Upper lobe of right lung (tissue), 1 donor: ENCODE results near the gene HP1BP3. TPM values are rescaled to one million over a fixed set of nuclear protein-coding genes. Genes with fewer than 3 reads are reported as not detected.

ENCODE experiments used
- ATAC-seq: fragments of 200-7000 bp; cut with Tn5 transposase; one replicate; pipeline ENCODE4 v1.9.1; 2020; ENCODE audit warnings: mild to moderate bottlenecking, moderate library complexity
- DNase-seq: peaks from one replicate; pipeline ENCODE4 v3.0.0-alpha.2; 2020
- H3K27ac ChIP-seq: fragments of 200-600 bp; one replicate; pipeline ENCODE4 v1.8.0; 2022
- H3K27me3 ChIP-seq: fragments of 200-600 bp; one replicate; pipeline ENCODE4 v1.8.0; 2022; ENCODE audit warnings: mild to moderate bottlenecking
- H3K36me3 ChIP-seq: fragments of 200-600 bp; one replicate; pipeline ENCODE4 v1.8.0; 2022
- H3K4me1 ChIP-seq: fragments of 200-600 bp; one replicate; pipeline ENCODE4 v1.8.0; 2022
- H3K4me3 ChIP-seq: fragments of 200-600 bp; one replicate; pipeline ENCODE4 v1.8.0; 2022; ENCODE audit warnings: mild to moderate bottlenecking
- H3K9me3 ChIP-seq: fragments of 200-600 bp; one replicate; pipeline ENCODE4 v1.8.0; 2022
- intact Hi-C: fragments of 100-400 bp; cut with DNase I; formaldehyde crosslinking; loops from one replicate; pipeline ENCODE4 v1.11.0; 2022
- total RNA-seq: library from RNA; stranded (reverse); fragmentation: NEBNext Ultra II Directional; extraction: Animal tissue kit (Norgen Biotek cat#: 25700); gene quantifications from one replicate; pipeline ENCODE4 v1.2.1, GENCODE V29; 2021
- TF ChIP-seq, protein P1 (sequence below): fragments of 200-600 bp; IDR thresholded peaks from one replicate; pipeline ENCODE4 v1.8.0; 2022; ENCODE audit warnings: antibody characterized with exemption
- donor health status: DM: no; HTN: yes; CAD: no; lungs with severe emphysema.

HP1BP3 gene
- total RNA-seq, 1 donor from 2014 or later = 249 TPM

DNA sequence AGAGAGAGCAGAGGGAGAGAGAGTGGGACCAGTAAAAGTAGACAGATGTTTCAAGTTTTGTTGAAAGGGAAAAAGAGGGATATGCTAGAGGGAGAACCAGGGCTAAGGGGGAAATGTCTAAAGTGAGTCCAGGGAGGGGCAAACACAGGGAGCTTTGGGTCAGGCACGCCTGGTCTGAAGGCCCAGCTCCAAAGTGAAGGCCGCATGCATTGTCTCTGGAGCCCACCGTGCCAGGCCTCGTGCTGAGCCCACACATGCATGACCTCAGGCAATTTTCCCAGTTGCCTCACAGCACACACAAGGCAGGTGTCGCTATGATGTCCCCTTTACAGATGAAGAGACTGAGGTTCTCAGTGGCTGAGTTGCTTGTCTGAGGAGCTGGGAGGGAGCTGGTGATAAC, 85.3 kb downstream of the HP1BP3 start:
- no peak for ATAC-seq
- no peak for DNase-seq
- Histone ChIP-seq H3K9me3 (no peaks in the 10 kb centered on the region), H3K27me3 (no peaks in the 10 kb centered on the region), H3K4me3 (no peak overlapping the region), H3K27ac (no peak overlapping the region), H3K4me1 (no peaks in the 10 kb centered on the region), H3K36me3 (no peaks in the 10 kb centered on the region)
- intact Hi-C loops = no loop called here
- TF ChIP-seq, protein P1, sequence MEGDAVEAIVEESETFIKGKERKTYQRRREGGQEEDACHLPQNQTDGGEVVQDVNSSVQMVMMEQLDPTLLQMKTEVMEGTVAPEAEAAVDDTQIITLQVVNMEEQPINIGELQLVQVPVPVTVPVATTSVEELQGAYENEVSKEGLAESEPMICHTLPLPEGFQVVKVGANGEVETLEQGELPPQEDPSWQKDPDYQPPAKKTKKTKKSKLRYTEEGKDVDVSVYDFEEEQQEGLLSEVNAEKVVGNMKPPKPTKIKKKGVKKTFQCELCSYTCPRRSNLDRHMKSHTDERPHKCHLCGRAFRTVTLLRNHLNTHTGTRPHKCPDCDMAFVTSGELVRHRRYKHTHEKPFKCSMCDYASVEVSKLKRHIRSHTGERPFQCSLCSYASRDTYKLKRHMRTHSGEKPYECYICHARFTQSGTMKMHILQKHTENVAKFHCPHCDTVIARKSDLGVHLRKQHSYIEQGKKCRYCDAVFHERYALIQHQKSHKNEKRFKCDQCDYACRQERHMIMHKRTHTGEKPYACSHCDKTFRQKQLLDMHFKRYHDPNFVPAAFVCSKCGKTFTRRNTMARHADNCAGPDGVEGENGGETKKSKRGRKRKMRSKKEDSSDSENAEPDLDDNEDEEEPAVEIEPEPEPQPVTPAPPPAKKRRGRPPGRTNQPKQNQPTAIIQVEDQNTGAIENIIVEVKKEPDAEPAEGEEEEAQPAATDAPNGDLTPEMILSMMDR = no peak

DNA sequence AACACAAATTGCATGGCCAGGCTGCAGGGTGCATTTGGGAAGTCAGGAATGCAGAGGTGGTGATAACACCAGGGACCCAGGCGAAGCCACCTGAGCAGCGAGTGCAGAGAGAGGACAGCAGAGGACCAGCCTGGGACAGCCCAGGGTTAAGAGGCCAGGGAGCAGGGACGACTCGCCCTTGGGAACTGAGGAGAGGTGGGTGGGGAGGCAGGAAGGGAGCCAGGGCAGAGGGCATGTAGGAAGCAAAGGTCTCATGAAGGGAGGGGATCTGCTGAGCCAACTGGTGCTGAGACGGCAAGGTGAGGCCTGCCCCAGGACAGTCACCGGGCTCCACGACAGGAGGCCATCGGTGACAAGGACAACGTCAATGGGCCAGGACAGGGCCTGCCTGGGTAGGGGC, 85.7 kb downstream of the HP1BP3 start:
- intact Hi-C loops = no loop called here
- no peaks in the 10 kb centered on the region for H3K27me3 ChIP-seq
- DNase-seq (no peak), ATAC-seq (no peak)
- H3K9me3 ChIP-seq = no peaks in the 10 kb centered on the region
- no peaks in the 10 kb centered on the region for H3K36me3 ChIP-seq
- TF ChIP-seq, protein P1 = no peak
- no peaks in the 10 kb centered on the region for H3K4me1 ChIP-seq
- no peak overlapping the region for H3K27ac ChIP-seq
- no peak overlapping the region for H3K4me3 ChIP-seq

DNA sequence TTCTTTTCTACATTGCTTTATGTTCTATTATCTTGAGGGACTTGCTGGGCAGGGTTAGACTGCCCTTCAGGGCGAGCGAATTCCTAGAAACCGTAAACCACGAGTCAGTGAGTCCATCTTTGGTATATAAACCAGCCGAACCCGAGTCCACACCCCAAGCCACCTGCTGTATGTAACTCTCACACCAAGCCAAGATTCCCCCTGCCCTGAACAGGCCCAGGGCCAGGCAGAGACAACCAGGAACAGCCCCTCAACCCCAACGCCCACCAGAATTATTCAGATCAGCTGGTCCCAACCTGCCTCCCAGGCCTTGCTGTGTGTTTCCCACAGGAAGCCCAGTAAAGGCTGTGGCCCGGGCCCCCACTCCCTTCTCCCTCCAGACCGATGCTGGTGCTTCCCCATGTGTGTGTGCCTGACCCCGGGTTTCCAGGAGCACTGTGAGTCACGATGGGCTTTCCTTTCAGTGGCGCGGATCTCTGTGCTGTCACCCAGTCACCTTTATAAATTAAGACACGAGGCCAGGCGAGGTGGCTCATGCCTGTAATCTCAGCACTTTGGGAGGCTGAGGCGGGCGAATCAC, 86.4 kb downstream of the HP1BP3 start:
- Histone ChIP-seq H3K4me3 (no peak overlapping the region), H3K27me3 (no peaks in the 10 kb centered on the region), H3K27ac (no peak overlapping the region), H3K36me3 (no peaks in the 10 kb centered on the region), H3K9me3 (no peaks in the 10 kb centered on the region), H3K4me1 (peaks cover 3% of the 10 kb centered on the region)
- DNase-seq = no peak
- intact Hi-C loops = no loop called here
- TF ChIP-seq, protein P1 = no peak
- no peak for ATAC-seq

DNA sequence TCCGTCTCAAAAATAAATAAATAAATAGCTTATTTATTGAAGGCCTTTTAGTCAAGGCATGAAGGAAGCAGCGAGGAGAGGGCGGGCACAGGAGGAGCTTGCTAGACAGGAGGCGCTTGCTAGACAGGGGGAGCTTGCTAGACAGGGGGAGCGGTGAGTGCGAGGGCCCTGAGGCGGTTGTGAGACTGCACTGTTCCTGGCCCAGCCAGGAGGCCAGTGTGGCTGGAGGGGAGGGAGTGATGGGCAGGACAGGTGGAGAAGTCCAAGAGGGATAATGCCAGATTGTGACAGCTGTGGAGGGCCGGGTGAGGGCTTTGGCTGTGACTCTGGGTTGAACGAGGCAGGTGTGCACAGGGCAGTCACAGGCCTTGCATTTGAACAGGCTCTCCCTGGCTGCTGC, 87.5 kb downstream of the HP1BP3 start:
- intact Hi-C loops = no loop called here
- ATAC-seq = no peak
- Histone ChIP-seq H3K4me1 (peaks cover 3% of the 10 kb centered on the region), H3K4me3 (no peak overlapping the region), H3K36me3 (no peaks in the 10 kb centered on the region), H3K27me3 (no peaks in the 10 kb centered on the region), H3K27ac (no peak overlapping the region), H3K9me3 (no peaks in the 10 kb centered on the region)
- no peak for DNase-seq
- TF ChIP-seq, protein P1 = no peak

DNA sequence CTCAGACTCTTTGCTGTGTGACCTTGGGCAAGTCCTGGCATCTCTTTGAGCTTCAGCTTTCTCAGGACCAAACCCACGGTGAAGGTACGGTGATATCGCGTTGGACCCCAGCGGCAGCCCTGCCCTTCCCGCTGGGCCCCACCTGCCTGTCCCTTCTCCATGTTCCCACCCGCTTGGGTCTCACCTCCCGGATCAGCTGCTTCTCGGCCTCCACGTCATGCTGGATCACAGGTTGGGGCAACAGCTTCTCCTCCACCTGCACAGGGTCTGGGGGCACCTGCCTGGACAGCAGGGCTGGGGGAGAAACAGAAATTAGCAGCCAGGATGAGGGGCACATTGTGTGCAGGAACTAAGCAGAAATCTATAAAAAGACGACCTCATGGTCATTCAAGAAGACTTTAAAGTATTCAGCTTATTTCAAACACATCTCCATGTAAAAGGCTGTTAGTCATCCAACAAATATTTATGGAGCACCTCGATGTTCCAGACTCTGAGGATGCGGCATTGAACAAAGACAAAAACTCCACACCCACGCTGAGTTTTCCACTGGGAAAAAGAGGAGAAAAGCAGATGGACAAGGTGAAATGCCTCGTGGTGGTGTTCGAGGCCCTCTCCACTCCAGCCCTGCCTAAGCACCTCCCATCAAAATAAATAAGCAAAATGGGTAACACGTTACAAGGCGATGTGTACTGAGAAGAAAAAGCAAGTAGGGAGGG, 88.8 kb downstream of the HP1BP3 start:
- peaks cover 3% of the 10 kb centered on the region for H3K4me1 ChIP-seq
- no peak overlapping the region for H3K4me3 ChIP-seq
- H3K27me3 ChIP-seq = no peaks in the 10 kb centered on the region
- no peak for DNase-seq
- H3K9me3 ChIP-seq = no peaks in the 10 kb centered on the region
- no peaks in the 10 kb centered on the region for H3K36me3 ChIP-seq
- ATAC-seq = no peak
- intact Hi-C loops = no loop called here
- no peak overlapping the region for H3K27ac ChIP-seq
- TF ChIP-seq, protein P1 = no peak
